Astrocyte of the hippocampus (primary cell): ENCODE data around the gene PLCE1.
A peak's percentile ranks its signal among the peaks of the same experiment; 100 is the strongest.

Experiments
- DNase-seq: peaks from one replicate; pipeline ENCODE4 v3.0.0; 2011; ENCODE audit warnings: low read depth, low spot score

PLCE1 gene

DNA sequence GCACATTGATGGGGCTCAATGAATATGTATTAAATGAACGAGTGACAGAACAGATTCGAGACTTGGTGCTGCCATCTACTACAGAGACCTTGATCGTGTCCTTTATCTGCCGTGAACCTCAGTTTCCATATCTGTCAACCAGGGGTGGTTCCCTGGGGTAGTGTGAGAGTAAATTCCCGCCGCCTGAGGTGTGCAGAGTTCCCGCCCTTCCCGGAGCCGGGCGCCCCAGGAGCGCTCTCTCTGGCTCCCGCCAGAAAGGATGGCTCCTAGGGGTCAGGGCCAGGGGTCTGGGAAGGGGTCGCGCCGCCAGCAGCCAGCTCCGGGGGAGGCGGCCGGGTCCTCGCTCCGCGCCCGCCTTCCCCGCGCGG, 333 bp upstream of the PLCE1 start:
- DNase-seq, result no peak

DNA sequence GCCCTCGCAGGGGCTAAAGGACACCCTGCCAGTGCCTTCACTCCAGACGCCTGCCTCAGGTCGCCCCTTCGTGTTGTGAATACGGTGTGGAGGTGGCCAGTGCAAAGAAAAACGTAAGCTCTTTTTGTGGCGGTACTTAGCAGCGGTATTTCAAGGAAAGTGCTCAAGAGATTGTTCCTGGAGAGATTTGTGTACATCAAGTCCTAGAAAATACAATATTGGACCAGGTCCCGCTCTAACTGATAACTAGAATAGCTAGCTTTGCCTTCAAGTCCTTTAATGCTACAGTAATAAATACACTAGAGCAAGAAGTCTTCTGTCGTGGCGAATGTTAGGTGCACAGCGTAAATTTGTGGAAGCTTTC, 689 bp downstream of the PLCE1 start:
- DNase-seq, result no peak

DNA sequence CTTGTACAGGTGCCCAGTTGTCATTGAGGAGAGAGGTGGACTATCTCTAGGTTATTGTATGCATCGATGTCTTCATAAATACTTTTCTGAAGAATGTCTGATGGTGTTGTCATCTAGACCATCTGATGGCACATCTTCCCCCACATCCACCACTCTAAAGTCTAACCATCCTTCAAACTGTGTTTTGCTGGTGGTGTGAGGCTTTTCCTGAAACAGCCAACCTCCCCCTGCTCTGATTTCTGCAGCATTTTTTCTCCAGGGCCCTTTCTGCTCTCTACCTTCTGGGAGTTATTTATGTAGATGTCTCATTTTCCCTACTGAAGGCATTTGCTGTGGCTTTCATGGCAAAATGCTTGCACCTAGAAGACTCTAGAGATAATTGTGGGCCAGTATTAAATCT, 1.5 kb downstream of the PLCE1 start:
- DNase-seq, result no peak

DNA sequence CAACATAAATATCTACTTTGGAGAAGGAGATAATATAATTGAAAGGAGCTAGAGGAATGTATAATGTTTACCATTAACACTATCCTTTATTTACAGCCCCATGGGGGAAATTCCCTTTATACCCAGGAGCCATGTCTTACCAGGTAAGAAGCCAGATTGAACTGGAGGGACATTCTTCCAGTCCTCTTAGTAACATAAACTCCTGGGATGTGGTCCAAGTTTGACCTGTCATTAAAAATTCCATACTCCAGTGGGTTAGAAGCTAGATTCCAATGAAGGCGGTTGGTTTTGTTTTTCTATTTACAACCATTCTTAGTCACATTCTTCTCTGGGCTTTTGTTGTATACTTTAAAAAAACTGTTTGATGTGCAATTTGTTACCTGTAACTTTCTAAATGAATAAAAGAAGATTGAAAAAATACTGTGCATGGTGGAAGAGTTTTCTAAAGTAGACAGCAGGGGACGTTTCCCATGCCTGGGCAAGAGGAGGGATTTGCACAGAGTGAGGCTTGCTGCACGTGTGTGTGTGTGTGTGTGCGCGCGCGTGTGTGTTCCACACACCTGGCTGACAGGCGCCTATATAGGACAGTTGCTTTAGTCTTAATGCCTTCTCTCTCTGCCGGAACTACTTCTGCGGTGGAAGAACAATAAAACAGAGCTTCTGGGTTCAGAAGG, 2.0 kb downstream of the PLCE1 start:
- peak; percentile 92 for DNase-seq

DNA sequence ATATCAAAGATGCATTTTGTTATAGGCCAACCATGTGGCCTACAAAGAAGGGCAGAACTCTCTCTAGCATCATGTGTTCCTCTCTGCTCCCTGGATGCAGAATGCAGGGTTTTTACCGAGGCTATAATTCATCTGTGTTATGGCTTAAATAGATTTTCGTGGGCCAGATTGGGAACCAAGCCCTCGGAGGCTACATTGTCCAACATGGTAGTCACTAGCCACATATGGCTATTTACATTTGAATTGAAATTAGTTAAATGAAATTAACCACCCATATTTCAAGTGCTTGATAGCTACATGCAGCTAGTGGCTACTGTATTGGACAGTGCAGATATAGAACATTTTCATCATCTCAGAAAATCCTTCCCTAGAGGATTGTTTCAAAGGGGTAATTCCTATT, 2.8 kb downstream of the PLCE1 start:
- DNase-seq, result no peak

DNA sequence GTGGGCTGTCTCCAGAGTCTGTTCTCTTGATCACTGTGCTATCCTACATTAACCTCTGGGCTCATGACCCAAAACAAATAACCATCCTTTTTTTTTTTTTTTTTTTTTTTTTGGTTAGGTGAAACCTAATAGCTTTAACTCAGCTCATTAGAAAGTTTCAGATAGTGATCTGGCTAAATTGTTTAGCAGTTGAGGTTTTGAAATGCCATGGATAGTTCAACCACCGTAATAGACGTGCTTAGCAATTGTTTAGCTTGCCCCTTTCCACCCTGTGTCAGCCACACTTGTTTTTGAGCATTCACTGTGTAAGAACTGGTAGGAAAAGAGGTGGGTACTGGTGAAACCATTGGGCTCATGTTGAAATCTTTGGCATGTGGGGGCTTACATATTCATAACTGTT, 3.8 kb downstream of the PLCE1 start:
- no peak for DNase-seq

DNA sequence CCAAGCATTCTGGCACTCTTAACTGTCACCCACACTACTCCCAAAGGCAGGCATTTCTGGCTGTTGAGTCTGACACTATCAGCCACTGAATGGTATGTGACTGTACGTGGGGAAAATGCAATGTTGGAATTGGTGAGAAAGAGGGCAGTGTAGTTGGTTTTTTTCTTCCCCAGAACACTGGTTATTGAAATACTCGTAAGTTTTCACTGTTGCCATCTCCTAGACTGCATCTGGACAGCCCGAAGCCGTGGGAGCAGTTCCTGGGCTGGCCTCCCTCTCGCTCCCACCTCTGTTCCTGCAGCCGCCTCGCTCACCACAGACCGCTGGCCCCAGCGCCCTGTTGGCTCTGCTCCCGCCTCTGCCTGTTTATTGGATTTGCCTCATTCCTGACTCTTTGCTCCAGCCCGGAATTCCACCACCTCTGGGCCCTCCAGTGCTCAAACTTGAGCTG, 5.7 kb downstream of the PLCE1 start:
- peak; percentile 81 for DNase-seq

DNA sequence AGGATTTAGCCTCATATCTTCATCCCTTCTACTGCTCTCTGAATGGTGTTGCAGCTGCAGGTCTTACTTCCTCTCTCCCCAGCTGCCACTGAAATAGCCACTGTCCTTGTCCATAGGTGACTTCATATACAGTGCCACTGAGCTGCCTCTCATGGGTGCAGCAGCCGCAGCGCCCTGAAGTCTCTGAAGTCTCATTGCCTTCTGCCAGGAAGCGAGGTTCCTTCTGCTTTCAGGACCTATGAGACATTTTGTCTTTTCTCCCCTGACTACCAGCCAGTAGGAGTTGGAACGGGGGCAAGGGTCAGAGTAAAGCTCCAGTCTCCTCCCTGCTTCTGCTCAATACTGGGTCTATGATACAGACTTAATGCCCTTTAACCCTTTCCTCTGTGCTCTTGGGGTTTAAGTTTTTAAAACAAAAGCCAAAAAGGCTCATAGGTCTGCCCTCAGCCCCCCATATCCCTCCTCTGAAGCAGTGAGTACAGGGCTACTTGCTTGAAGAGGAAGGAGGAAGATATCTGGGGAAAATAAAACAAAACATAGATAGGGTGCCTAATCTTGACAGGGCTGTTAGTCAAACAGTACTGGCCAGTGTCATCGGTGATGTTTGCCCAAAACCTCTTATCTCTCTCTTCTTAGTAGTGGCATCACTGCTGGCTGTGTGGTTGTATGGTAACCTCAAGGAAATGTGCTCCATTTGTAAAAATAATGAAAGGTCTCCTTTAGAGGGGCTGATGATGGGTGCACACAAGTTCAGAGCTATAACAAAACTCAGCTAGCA, 7.1 kb downstream of the PLCE1 start:
- no peak for DNase-seq

DNA sequence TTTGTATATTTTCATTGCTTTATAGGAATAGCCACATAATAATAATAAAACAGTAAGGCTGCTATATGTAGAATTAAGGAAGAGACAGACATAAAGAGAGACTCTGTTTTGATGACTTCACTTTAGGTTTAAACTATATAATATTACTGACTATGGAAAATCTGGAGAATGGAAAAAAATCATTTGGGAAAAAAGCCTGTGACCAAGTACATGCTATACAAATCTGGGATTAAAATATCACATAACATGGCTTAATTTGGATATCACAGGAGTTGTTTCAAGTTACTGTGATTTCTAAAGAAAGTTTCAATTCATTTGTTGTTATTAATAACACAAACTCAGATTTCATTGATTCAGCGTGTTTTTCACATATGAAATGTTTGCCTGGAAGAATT, 7.7 kb downstream of the PLCE1 start:
- DNase-seq, result no peak

DNA sequence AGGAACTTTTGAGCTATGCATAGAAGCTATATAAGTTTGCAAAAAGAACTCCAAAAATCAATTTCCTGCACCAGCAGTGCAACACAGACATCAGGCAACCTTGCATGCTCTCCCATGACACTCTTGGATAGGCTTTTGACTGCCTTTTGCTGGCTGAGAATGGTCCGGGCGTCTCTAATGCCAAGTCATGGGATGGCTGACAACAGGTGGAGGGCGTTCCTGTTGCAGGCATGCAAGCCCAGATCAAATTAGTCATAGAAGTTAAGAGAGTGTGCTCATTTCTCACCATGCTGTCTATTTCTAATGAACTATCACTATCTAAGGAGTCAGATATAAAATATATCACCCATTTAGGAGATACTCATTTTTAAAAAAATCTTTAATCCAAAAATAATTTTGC, 8.4 kb downstream of the PLCE1 start:
- DNase-seq, result no peak

DNA sequence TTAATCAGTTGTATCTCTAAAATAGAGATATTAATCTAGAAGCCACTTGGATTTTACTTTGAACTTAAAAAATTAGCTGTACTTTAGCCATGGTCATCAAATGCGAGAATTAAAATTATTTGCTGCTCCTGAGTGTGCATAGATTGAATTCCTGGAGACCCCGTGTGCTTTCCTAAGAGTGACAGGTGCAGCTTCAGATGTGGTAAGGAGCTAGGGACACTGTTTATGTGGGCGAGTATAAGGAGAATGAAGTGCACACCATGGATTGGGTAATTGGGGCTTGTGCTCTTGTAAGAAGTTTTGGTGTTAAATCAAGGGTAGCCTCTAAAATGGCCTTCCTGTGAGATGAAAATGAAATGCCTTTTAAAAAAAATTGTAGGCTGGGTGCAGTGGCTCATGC, 9.8 kb downstream of the PLCE1 start:
- no peak for DNase-seq

DNA sequence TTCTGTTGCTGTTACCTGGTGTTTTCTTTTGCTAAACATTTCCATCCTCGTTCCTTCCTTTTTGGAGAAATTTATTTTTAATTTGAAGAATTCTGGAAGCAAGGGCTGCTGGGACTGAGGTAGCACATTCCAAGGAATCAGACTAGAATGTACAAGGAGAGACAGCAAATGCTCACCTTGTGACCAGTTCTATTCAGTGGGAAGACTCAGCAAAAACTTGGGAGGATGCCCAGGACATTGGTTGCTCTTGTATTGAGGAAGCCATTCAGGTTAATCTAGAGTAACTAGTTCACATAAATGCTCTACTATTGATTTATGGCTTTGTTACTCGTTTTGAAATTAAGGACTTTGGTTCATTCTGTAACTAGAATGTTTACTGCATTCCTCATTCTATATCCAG, 11.3 kb downstream of the PLCE1 start:
- DNase-seq, result peak; percentile 73

DNA sequence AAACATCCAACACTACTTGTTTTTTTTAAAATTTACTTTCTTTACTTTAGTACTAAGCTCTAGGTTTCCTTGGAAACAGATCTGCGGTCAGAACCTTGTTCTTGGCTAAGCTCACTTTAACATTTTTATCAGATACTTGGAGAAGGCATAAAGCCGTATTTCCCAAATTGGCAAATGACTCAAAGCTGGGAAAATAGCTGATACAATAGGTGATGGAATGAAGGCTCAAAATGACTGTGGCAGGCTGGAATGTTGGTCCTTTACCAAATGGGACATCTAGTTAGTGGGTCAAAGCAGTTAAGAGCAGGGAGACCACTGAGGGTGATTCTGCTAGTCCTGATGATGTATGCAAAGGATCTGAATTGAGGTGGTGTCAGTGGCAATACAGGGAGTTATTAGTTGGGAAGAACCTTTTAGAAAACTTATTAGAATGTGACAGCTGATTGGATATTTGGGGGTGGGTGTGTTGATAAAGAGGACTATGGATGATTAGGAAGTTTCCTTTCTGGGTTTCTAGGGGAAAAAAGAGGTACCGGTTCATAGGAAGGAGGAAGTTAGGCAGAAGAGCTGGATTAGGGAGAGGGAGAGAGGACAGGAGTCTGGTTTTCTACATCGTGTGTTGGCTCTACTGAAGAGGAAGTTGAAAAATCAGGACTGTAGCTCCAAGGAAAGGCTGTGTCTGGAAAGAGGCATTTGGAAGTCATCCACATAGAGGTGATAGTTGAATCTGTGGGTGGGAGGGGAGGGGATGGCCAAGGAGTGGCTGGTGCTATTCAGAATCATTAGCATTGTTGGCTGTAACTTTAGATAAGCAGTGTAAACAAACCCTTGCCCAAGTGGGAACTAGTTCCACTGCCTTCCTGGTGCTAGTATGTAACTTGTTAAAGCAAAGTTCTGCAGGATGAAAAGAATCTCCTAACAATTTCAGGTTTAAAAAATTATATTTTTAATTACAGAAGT, 13.1 kb downstream of the PLCE1 start:
- peak; percentile 96 for DNase-seq

DNA sequence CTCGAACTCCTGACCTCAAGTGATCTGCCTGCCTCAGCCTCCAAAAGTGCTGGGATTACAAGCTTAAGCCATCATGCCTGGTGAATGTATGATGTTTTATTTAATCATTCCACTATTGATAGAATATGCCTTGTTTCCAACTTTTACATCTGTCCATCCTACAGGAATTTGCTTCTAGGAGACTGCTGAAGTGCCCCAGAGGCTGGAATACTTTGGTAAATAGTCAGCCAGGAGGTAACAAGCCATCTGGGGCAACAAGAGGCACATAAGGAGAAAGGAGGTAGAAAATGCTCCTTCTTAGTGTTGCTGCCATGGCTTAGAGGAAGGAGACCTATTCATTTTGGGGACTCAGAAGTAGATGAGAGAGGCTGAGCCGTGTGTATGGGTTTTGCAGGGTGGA, 14.8 kb downstream of the PLCE1 start:
- no peak for DNase-seq

DNA sequence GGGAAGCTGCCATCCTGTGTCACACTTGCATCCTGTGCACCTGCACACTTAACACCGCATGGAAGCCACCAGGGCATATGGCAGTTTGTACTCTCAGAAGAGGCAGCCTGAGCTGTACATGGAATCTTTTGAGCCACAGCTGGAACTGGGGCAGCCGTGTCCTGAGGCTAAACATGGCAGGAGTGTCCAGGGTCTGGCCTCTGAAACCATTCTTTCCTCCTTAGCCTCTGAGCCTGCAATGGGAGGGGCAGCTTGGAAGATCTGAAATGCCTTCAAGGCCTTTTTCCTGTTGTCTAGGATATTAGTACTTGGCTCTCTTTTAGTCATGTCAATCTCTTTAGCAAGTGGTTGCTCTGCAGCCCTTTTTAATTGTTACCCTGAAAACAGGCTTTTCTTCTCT, 16.4 kb downstream of the PLCE1 start:
- no peak for DNase-seq

DNA sequence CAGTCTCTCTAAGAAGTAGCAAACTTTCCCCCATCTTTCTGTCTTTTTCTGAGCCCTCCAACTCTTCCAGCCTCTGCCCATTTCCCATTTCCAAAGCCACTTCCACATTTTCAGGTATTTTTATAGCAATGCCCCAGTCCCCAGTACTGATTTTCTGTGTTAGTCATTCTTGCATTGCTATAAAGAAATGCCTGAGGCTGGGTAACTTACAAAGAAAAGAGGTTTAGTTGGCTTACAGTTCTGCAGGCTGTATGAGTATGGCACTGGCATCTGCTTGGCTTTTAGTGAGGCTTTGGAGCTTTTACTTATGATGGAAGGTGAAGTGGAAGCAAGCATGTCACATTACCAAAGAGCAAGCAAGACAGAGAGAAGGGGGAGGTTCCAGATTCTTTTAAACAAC, 17.2 kb downstream of the PLCE1 start:
- no peak for DNase-seq

DNA sequence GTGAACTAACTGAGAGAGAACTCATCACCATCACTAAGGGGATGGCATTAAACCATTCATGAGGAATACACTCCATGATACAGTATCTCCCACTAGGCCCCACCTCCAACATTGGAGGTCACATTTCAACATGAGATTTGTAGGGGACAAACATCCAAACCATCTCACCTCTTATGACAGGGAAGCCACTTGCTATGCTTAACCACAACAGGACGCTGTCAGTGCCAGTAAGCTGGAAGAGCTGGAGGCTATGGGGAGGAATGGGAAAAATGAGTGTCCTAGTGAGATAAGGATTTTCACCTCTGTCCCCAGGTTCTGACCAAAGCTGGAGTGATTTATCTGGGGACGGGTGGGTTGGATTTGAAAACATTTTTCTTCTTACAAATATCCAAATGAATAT, 17.6 kb downstream of the PLCE1 start:
- no peak for DNase-seq

DNA sequence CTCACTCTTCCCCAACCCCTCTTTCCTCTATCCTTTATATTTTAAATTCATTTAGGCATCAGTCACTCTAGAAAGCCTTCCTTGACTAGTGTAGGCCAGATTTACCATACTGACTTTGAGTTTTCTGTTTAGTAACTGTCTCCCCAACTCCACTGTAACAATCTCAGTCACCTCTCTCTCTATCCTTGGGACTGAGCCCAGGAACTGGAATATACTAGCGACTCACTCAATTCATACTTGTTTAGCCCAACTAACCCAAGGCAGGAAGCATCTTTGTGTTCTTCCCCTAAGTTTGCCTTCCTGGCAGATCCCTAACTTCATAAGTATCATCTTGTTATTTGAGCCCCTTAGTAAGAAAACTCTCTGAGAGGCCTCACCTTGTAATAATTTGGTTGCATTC, 19.1 kb downstream of the PLCE1 start:
- no peak for DNase-seq

DNA sequence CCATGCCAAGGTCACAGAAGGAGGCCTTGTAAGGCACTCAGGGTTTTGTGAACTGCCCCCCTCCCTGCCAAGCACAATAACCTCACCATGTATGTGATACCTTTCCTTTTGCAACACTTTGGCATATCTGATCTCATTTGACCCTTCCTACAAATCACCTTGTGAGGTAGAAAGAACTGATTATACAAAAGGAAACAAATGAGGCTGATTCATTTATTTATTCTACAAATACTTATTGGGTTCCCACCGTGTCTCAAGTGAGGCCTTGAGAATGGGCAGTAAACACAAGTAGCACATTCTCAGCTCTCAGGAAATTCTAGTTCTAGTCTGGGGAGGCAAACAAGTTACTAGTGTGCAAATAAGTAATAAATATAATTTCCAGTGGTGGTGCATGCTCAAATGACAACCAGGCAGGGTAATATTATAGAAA, 19.6 kb downstream of the PLCE1 start:
- no peak for DNase-seq

DNA sequence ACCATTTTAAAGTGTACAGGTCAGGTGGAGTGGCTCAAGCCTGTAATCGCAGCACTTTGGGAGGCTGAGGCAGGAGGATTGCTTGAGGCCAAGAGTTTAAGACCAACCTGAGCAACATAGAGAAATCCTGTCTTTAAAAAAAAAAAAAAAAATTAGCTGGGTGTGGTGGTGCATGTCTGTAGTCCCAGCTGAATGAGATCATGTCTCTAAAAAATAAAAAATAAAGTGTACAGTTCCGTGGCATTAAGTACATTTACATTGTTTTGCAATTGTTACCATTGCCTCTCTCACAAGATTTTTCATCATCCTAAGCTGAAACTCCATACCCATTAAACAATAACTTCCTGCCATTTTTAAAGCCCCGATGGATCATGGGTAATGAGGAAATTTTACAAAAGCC, 20.6 kb downstream of the PLCE1 start:
- DNase-seq, result no peak

DNA sequence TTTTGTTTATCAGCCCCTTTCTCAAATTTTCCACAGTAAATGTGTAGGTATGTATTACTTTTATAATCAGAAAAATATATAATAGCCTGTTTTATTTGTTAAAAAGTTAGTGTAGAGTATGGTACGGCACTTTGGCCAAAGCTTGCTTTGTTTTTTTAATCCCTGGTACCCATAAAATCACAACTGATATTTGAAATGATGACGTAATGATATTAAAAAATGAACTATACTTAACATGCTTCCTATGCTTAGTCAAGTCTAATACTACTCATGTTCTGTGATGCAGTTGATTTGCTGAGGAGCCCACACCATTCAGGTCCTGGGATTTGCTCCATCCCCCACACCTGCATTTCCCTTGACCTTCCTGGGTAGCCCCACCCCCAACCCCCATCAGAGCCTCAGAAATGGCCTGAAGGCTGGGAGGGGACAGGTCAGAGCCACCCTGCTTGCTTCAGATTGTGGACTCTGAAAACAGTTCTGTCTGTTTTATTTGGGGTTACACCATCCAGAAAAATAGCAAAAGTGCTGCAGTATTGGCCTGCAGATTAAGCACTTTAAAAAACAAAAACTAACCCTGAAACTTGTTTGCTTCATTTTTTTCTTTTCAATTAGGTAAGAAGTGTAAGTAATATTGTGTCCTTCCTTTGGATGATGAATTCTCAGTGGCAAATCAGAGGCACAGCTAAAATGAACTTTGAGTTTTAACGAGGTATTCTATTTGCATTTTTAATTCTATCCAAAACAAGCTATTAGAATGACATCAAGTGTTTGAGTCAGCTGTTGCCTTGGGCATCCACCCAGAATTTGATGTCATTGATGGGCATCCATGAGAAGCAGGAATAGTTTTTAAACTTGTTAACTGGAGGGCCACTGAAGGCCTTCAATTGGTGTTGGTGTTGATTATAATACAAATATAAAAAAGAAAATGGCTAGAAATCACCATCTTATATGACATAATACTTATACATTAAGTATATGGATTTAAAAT, 23.3 kb downstream of the PLCE1 start:
- peak; percentile 84 for DNase-seq
